Measurements from ENCODE around the gene PSMD1.

DNA sequence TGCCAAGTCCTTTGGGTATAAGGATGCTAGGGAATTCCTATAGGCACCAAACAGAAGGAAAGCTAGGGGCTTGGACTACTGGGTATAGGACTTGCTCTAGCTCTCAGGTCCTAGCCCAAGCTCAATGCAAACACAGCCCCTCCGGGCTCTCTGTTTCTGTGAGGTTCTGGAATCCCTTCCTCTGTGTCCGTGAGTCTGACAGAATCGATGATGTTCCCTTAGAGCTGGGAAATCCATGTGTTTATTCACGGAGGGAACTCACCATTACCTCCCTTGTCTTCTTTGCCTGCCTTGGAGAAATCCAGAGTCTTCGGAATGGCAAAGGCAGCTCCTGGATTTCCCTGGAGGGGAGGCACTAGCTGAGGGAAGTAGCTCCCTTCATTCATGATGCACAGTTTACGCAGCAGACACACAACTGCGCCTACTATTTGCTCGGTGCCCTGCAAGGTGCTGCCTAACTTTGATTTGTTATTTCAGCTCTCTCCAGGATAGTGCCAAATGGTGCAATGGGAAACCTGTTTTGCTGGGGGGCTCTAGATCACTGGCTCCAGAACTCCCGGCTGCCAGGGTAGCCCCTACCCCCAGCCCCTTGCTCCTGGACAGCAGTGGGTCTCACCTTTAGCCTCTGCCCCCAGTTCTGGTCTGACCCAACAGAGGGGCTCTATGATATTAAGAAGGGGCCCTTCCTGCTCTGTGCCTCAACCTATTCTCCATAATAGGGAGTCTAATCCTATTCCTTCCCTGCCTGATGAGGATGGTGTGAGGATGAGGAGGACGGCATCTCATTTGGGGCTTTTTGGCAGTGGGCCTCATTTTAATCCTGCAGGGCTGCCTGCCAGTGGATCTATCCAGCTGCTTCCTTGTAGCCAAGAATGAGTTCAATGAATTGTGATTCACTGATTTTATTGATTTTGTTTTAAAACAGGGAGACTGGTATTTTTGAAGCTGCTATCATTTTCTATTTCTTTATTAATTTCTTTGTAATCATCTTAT lies 8.4 kb upstream of the PSMD1 start:
- TF ChIP-seq EZH2 (IDR thresholded peaks at IDR 0.05; ENCODE audit: insufficient read depth, poor library complexity, severe bottlenecking) (no peak), EZH2phosphoT487 (IDR thresholded peaks at IDR 0.05; ENCODE audit: insufficient read depth, low read depth) (no peak)

All from GM23248 (cell line).